Fibroblast of the aortic adventitia (primary cell): Measurements from ENCODE around the gene SPPL3. TPM values are rescaled to one million over a fixed set of nuclear protein-coding genes. Genes with fewer than 3 reads are reported as not detected.

ENCODE experiments used
- DNase-seq: peaks from one replicate; pipeline ENCODE4 v3.0.0-alpha.2; 2010; ENCODE audit warnings: low read depth
- H3K4me3 ChIP-seq: 2 replicates; pipeline ENCODE4 v1.5.1; 2011; ENCODE audit warnings: low read depth, mild to moderate bottlenecking, control low read depth, low read length, moderate library complexity
- CTCF ChIP-seq: IDR thresholded peaks from 2 replicates; pipeline ENCODE4 v1.5.1; 2011; ENCODE audit warnings: mild to moderate bottlenecking, low read length, control low read depth, inconsistent platforms; ENCODE audit not compliant: insufficient read depth
- total RNA-seq: library from RNA; depleted of rRNA; stranded (reverse); fragments of >200 nt; gene quantifications from 2 replicates; pipeline ENCODE4 v1.2.3, GENCODE V29; 2012; ENCODE audit warnings: low replicate concordance

The SPPL3 gene
- total RNA-seq, 1 donor, result 18.3 TPM

- no peak for TF ChIP-seq CTCF
- DNase-seq, result no peak
- no peak overlapping the region for H3K4me3 ChIP-seq
These were observed 89.2 kb downstream of the SPPL3 start for GRCh38 chr12:120814903-120815429.

DNA sequence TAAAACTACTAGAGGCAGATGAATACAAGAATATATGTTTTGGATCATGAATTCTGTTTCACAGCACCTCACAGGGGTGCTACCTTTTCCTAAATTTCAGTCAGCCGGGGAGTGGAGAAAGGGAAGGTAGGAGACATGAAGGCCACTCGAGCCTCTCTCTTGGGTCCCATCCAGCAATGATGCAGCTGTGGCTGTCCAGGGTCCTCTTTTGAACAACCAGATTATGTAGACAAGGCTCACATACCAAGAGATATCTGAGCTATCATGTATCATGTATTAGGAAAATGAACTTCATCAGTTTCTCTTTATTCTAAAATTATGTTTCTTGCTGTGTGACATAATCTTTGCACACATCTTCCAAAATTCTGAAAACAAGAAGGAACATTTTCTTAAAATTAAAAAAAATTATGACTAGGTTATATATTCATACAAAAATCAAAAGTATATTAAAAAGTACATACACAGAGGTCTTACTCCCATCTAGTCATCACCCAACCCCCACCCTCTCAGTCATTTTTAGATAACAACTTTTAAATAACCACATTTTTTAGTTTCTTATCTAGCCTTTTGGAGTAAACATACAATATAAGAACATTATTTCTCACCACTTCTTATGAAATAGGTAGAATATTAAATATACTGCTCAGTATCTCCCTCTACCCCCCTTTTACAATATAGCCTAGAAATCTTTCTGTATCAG is 89.8 kb downstream of the SPPL3 start:
- DNase-seq, result no peak
- no peak for TF ChIP-seq CTCF
- H3K4me3 ChIP-seq, result no peak overlapping the region

- no peak for DNase-seq
- no peak for TF ChIP-seq CTCF
- H3K4me3 ChIP-seq, result no peak overlapping the region
These were observed 90.5 kb downstream of the SPPL3 start for GRCh38 chr12:120813588-120814153.

DNA sequence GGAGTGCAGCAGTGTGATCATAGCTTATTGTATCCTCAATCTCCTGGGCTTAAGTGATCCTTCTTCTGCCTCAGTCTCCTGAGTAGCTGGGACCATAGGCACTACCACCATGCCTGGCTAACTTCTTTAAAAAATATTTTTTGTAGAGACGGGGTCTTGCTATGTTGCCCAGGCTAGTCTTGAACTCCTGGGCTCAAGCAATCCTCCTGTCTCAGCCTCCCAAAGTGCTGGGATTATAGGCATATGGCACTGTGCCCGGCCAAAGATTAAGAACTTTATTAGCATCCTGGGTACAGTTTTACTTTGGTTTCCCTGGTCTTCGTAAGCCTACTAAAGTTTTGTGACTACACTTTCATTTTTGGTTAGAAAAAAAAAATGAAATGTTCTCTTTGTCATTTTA is 94.1 kb downstream of the SPPL3 start:
- DNase-seq, result no peak

DNA sequence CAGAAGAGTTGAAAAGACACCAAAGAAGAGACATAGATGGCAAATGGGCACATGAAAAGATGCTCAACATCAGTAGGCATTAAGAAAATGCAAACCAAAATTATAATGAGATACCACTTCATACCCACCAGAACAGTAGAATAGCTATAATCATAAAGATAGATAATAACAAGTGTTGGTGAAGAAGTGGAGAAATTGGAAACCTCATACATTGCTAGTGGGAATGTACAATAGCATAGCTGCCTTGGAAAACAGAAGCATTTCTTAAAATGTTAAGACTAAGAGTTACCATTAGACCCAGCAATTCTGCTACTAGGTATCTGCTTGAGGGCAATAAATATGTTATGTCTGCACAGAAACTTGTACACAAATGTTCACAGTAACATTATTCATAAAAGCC is 99.7 kb downstream of the SPPL3 start:
- H3K4me3 ChIP-seq, result no peak overlapping the region
- TF ChIP-seq CTCF, result no peak

More for the DNA sequence above, 94.1 kb downstream of the SPPL3 start:
- no peak for TF ChIP-seq CTCF
- no peak overlapping the region for H3K4me3 ChIP-seq

GRCh38 chr12:120801146-120801545 is 103.0 kb downstream of the SPPL3 start:
- no peak overlapping the region for H3K4me3 ChIP-seq
- TF ChIP-seq CTCF, result no peak
- DNase-seq, result no peak

More for the DNA sequence above, 99.7 kb downstream of the SPPL3 start:
- DNase-seq, result no peak
